ENCODE data around the gene SEMA4D.

SEMA4D gene

DNA sequence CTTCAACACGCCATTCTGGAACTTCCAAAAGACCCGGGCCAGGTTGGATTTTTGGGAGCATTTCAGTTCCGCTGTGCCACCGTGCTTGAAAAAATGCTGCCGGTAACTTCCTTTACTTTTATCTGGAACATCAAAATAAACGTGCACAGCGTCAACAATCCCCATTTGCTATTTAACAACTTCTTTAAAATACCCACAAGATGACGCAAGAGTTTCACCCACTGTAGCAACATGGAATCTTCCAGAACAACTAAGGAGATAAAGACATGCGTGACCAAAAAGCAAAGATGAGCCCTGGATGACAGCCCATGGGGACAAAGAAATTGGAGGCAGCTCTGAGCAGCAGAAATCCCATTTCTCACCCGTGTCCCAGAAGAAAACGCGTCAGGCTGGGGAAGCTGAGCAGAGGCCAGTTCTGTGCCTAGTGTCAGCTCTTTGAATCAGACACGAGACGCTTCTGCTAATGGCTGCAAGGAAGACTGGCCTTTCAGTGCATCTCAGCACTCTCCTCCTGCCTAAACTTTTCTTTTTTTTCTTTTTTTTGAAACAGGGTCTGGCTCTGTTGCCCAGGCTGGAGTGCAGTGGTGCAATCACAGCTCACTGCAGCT, 118.3 kb downstream of the SEMA4D start:
- H2AFZ ChIP-seq = no peak overlapping the region
- no peaks in the 10 kb centered on the region for H3K27me3 ChIP-seq (ENCODE audit: control insufficient read depth, insufficient read depth, low read length)
- H3K4me3 ChIP-seq (ENCODE audit: low read depth, low read length) = no peak overlapping the region
- H3K4me1 ChIP-seq = no peaks in the 10 kb centered on the region
- no peak overlapping the region for H3K27ac ChIP-seq
- H3K4me2 ChIP-seq (ENCODE audit: low read length) = no peak overlapping the region
- no peaks in the 10 kb centered on the region for H3K36me3 ChIP-seq (ENCODE audit: control insufficient read depth, insufficient read depth, low read length)
- TF ChIP-seq, protein P1, sequence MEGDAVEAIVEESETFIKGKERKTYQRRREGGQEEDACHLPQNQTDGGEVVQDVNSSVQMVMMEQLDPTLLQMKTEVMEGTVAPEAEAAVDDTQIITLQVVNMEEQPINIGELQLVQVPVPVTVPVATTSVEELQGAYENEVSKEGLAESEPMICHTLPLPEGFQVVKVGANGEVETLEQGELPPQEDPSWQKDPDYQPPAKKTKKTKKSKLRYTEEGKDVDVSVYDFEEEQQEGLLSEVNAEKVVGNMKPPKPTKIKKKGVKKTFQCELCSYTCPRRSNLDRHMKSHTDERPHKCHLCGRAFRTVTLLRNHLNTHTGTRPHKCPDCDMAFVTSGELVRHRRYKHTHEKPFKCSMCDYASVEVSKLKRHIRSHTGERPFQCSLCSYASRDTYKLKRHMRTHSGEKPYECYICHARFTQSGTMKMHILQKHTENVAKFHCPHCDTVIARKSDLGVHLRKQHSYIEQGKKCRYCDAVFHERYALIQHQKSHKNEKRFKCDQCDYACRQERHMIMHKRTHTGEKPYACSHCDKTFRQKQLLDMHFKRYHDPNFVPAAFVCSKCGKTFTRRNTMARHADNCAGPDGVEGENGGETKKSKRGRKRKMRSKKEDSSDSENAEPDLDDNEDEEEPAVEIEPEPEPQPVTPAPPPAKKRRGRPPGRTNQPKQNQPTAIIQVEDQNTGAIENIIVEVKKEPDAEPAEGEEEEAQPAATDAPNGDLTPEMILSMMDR (IDR thresholded peaks at IDR 0.05) = no peak
- no peaks in the 10 kb centered on the region for H3K9me3 ChIP-seq (ENCODE audit: control insufficient read depth, low read length)
- H3K79me2 ChIP-seq = no peaks in the 10 kb centered on the region
- H3K9ac ChIP-seq = no peak overlapping the region

DNA sequence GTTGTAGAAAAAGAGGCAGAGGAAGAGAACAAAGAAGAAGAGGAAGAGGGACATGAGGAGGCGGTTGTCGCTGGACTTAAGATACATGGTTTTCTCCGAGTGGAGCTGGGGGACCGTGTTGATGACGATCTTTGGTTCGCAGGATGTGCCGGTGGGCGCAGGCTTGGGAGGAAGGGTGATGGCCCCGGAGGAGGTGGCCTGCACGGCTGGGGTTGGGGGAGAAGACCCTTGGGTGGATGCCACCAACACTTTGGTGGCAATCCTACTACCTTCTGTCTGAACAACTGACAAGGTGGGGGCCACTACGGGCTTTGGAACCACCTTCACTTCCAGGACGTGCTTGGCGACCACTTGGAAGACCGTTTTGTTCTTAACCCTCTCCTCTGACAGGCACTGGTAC, 118.9 kb downstream of the SEMA4D start:
- TF ChIP-seq, protein P1 (IDR thresholded peaks at IDR 0.05) = no peak
- no peak overlapping the region for H2AFZ ChIP-seq
- H3K4me2 ChIP-seq (ENCODE audit: low read length) = no peak overlapping the region
- H3K4me1 ChIP-seq = no peaks in the 10 kb centered on the region
- no peaks in the 10 kb centered on the region for H3K79me2 ChIP-seq
- no peak overlapping the region for H3K9ac ChIP-seq
- H3K27ac ChIP-seq = no peak overlapping the region
- H3K4me3 ChIP-seq (ENCODE audit: low read depth, low read length) = no peak overlapping the region
- no peaks in the 10 kb centered on the region for H3K9me3 ChIP-seq (ENCODE audit: control insufficient read depth, low read length)
- H3K27me3 ChIP-seq (ENCODE audit: control insufficient read depth, insufficient read depth, low read length) = no peaks in the 10 kb centered on the region
- no peaks in the 10 kb centered on the region for H3K36me3 ChIP-seq (ENCODE audit: control insufficient read depth, insufficient read depth, low read length)

DNA sequence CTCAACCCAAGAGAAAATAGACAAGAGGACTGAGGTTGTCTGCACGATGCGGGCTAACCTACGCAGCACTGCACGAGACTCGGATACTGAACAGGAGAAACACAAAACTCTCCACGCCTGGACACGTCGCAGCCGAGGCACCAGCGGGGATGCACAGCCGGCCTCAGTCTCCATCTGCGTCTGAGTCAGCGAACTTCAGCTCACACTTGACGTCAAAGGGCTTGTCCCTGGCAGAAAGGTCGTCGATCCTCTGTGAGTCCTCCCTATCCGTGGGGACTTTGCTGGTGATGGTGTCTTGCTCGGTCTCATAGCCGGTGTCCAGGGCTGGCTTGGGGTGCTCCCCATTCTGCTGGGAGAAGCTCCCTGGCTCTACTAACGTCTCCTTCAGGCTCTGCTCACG, 119.4 kb downstream of the SEMA4D start:
- Histone ChIP-seq H3K36me3 (ENCODE audit: control insufficient read depth, insufficient read depth, low read length) (no peaks in the 10 kb centered on the region), H3K27ac (no peak overlapping the region), H3K4me2 (ENCODE audit: low read length) (no peak overlapping the region), H3K9ac (no peak overlapping the region), H2AFZ (no peak overlapping the region), H3K9me3 (ENCODE audit: control insufficient read depth, low read length) (no peaks in the 10 kb centered on the region), H3K27me3 (ENCODE audit: control insufficient read depth, insufficient read depth, low read length) (no peaks in the 10 kb centered on the region), H3K79me2 (no peaks in the 10 kb centered on the region), H3K4me1 (no peaks in the 10 kb centered on the region), H3K4me3 (ENCODE audit: low read depth, low read length) (no peak overlapping the region)
- TF ChIP-seq, protein P1 (IDR thresholded peaks at IDR 0.05) = no peak

DNA sequence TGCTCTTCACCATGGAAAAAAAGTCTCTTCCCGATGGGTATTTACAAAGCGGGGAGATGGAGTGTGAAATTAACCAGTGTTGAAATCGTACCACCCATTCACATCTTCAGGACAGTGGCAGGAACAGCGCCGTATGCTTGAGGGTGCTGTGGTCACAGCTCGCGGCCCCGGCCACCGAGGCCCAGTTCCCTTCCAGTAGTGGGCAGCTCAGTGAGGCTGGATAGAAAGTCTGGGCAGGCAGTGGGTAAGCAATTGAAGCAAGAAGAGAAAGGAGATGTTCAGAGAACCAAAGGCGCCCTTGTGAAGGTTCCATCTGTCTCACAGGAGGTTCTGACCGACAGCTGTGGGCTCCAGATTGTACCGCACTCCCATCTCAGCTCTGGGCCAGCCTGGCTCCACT, 120.5 kb downstream of the SEMA4D start:
- H3K4me3 ChIP-seq (ENCODE audit: low read depth, low read length) = no peak overlapping the region
- TF ChIP-seq, protein P1 (IDR thresholded peaks at IDR 0.05) = no peak
- no peaks in the 10 kb centered on the region for H3K9me3 ChIP-seq (ENCODE audit: control insufficient read depth, low read length)
- H3K79me2 ChIP-seq = no peaks in the 10 kb centered on the region
- no peak overlapping the region for H3K27ac ChIP-seq
- no peak overlapping the region for H3K9ac ChIP-seq
- no peaks in the 10 kb centered on the region for H3K36me3 ChIP-seq (ENCODE audit: control insufficient read depth, insufficient read depth, low read length)
- H3K4me2 ChIP-seq (ENCODE audit: low read length) = no peak overlapping the region
- H3K4me1 ChIP-seq = no peaks in the 10 kb centered on the region
- H3K27me3 ChIP-seq (ENCODE audit: control insufficient read depth, insufficient read depth, low read length) = no peaks in the 10 kb centered on the region
- H2AFZ ChIP-seq = no peak overlapping the region

DNA sequence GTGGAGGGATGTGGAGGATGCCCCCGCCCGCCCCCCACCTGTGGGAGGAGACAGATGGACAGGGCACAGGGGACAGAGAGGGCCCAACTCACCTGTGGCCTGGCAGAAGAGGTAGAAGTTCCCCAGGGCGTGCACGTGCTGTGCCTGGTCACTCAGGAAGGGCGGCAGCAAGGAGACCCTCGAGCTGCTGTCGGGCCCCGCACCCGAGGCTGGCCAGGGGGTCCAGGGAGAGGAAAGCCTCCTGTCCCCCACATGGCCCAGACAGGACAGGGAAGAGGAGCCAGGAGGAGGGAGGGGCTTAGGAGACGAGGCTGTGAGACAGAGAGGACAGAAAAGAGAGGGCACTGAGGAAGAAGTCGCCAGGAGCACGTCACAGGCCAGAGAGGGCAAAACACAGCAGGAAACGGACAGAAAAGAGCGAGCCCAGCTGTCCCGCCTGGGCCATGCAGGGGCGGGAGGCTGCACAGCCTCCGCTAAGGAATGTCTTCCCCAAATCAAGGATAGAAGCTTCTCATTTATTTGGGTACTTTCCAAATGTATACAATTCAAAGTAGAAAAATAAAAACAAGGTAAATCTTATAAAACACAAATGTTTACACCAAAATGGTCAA, 121.1 kb downstream of the SEMA4D start:
- Histone ChIP-seq H3K79me2 (no peaks in the 10 kb centered on the region), H3K27me3 (ENCODE audit: control insufficient read depth, insufficient read depth, low read length) (no peaks in the 10 kb centered on the region), H3K9me3 (ENCODE audit: control insufficient read depth, low read length) (no peaks in the 10 kb centered on the region), H3K4me3 (ENCODE audit: low read depth, low read length) (no peak overlapping the region), H3K4me1 (no peaks in the 10 kb centered on the region), H3K36me3 (ENCODE audit: control insufficient read depth, insufficient read depth, low read length) (no peaks in the 10 kb centered on the region), H3K4me2 (ENCODE audit: low read length) (no peak overlapping the region), H3K9ac (no peak overlapping the region), H2AFZ (no peak overlapping the region), H3K27ac (no peak overlapping the region)
- TF ChIP-seq, protein P1 (IDR thresholded peaks at IDR 0.05) = no peak

All from parathyroid adenoma (tissue), 2 donors.